CD4-positive, alpha-beta T cell (primary cell): ENCODE results near the gene MTHFD1L. TPM values are rescaled to one million over a fixed set of nuclear protein-coding genes. Genes with fewer than 3 reads are reported as not detected.
"Not testable (repeated sequence)": the region's sequence is repeated elsewhere in the genome, so short reads cannot be mapped to it uniquely, and the experiment has no call there.

Experiments
- ATAC-seq: fragments of 200-7000 bp; cut with Tn5 transposase; one replicate; pipeline ENCODE4 v1.10.0; 2022; ENCODE audit warnings: mild to moderate bottlenecking; ENCODE audit not compliant: poor library complexity
- CTCF ChIA-PET: fragments of 350-600 bp; sonication (Branson Sonifier 250); formaldehyde crosslinking; loops from one replicate; lab custom pipeline; 2021; ENCODE audit warnings: antibody characterized with exemption, inconsistent platforms; lab: Charles Lee
- POLR2A ChIA-PET: fragments of 350-600 bp; sonication (Branson Sonifier 250); formaldehyde crosslinking; loops from one replicate; lab custom pipeline; 2021; ENCODE audit warnings: antibody characterized with exemption, inconsistent platforms; lab: Charles Lee
- DNase-seq, 14 experiments: peaks; one replicate each; pipeline ENCODE4 v3.0.0-alpha.2; 2013 to 2020; ENCODE audit warnings: mixed read lengths in 2 of 14
- H3K27ac ChIP-seq, 2 donors: one replicate each; pipeline versions ENCODE4 v1.5.1 to v1.7.0; 2013; ENCODE audit warnings: low read length in 2 of 2, low read depth in 1 of 2, mild to moderate bottlenecking in 1 of 2
- H3K27me3 ChIP-seq, 2 experiments: 1 replicate in 1 of 2; 2 replicates in 1 of 2; pipeline versions ENCODE4 v1.6.1 to v1.7.0; 2013; ENCODE audit warnings: low read length in 2 of 2, control low read depth in 1 of 2, mild to moderate bottlenecking in 1 of 2, moderate library complexity in 1 of 2; ENCODE audit not compliant: insufficient read depth in 2 of 2, control insufficient read depth in 1 of 2
- H3K36me3 ChIP-seq: one replicate; pipeline ENCODE4 v1.6.1; 2013; ENCODE audit warnings: low read length, control low read depth; ENCODE audit not compliant: insufficient read depth
- H3K4me1 ChIP-seq: one replicate; pipeline ENCODE4 v1.6.1; 2013; ENCODE audit warnings: low read length, control low read depth; ENCODE audit not compliant: insufficient read depth
- H3K4me3 ChIP-seq: one replicate; pipeline ENCODE4 v1.5.1; 2013; ENCODE audit warnings: mild to moderate bottlenecking, low read length, moderate library complexity
- H3K9me3 ChIP-seq, 2 experiments: 1 replicate in 1 of 2; 2 replicates in 1 of 2; pipeline versions ENCODE4 v1.6.1 to v1.7.0; 2013; ENCODE audit warnings: low read length in 2 of 2, mild to moderate bottlenecking in 2 of 2, control low read depth in 1 of 2, moderate library complexity in 1 of 2; ENCODE audit not compliant: control insufficient read depth in 1 of 2, insufficient read depth in 1 of 2
- H3K27ac Mint-ChIP-seq: one replicate; pipeline ENCODE4 v1.8.0; 2020; ENCODE audit warnings: mixed read lengths
- H3K27me3 Mint-ChIP-seq: one replicate; pipeline ENCODE4 v1.8.0; 2021; ENCODE audit warnings: mixed read lengths
- H3K36me3 Mint-ChIP-seq: one replicate; pipeline ENCODE4 v1.8.0; 2021; ENCODE audit warnings: low read depth, mixed read lengths
- H3K4me1 Mint-ChIP-seq: one replicate; pipeline ENCODE4 v1.8.0; 2021; ENCODE audit warnings: low read depth, mixed read lengths
- H3K4me3 Mint-ChIP-seq: one replicate; pipeline ENCODE4 v1.8.0; 2020; ENCODE audit warnings: mild to moderate bottlenecking, mixed read lengths
- H3K9me3 Mint-ChIP-seq: one replicate; pipeline ENCODE4 v1.8.0; 2020; ENCODE audit warnings: mixed read lengths
- intact Hi-C, 2 experiments: fragments of 100-400 bp; cut with DNase I in 1 of 2; cut with micrococcal nuclease in 1 of 2; formaldehyde crosslinking; loops; one replicate each; pipeline versions ENCODE4 v1.15.1 to v1.9.0; 2023 to 2025; cut with DNase I, micrococcal nuclease
- total RNA-seq, 174 experiments: library from RNA in 2 of 174; stranded (reverse) in 2 of 174; gene quantifications; one replicate each; pipeline ENCODE4 v1.2.3 and lab custom pipeline; 2021 to 2026
- TF ChIP-seq, protein P1 (sequence below): fragments of 200-600 bp; IDR thresholded peaks from one replicate; pipeline ENCODE4 v1.8.0; 2022; ENCODE audit warnings: antibody characterized with exemption, mild to moderate bottlenecking

The MTHFD1L gene
- total RNA-seq, 2 experiments from 2014 or later = 8.8 to 9.7 TPM

DNA sequence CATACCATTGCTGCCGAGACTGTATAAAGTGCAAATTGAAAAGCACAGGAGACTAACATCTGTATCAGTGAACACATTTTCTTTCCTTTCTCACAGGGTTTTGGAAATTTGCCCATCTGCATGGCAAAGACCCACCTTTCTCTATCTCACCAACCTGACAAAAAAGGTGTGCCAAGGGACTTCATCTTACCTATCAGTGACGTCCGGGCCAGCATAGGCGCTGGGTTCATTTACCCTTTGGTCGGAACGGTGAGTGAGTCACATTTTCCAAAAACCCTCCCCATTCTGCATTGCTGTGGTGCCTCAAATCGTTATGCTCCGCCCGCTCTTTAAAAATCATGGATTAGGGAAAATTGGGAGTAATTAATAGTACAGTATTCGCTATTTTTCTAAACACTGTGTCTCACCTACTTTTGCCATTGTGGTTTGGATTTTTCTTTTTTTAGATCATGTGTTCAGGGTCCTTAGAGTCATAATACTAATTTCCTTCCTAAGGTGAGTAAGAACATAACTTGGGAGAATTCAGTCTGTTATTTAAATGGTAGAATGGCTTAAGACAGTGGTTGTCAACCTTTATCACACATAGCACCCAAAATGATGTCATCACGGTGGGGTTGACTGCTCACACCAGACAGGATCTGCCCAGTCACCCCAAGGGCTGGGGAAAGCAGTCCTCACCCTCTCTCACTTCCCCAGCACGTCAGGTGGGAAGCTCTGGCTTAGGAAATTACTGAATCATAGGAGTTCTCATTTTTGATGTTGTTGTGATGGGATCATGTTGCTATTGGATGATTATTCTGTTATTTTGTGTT lies 171.6 kb downstream of the MTHFD1L start:
- H3K4me1 Mint-ChIP-seq = no peaks in the 10 kb centered on the region
- no peak for ATAC-seq
- intact Hi-C loops = no loop called here
- Histone ChIP-seq H3K4me1 (no peaks in the 10 kb centered on the region), H3K4me3 (no peak overlapping the region), H3K36me3 (no peaks in the 10 kb centered on the region), H3K27me3 (no peaks in the 10 kb centered on the region), H3K9me3 (no peaks in the 10 kb centered on the region), H3K27ac (no peak overlapping the region)
- POLR2A ChIA-PET = no interaction called here
- peaks cover 20% of the 10 kb centered on the region for H3K36me3 Mint-ChIP-seq
- H3K9me3 Mint-ChIP-seq = no peaks in the 10 kb centered on the region
- peak in 2 of 14 experiments; percentile 51 to 67 for DNase-seq
- no peak overlapping the region for H3K4me3 Mint-ChIP-seq
- CTCF ChIA-PET = no interaction called here
- H3K27ac Mint-ChIP-seq = no peak overlapping the region
- TF ChIP-seq, protein P1, sequence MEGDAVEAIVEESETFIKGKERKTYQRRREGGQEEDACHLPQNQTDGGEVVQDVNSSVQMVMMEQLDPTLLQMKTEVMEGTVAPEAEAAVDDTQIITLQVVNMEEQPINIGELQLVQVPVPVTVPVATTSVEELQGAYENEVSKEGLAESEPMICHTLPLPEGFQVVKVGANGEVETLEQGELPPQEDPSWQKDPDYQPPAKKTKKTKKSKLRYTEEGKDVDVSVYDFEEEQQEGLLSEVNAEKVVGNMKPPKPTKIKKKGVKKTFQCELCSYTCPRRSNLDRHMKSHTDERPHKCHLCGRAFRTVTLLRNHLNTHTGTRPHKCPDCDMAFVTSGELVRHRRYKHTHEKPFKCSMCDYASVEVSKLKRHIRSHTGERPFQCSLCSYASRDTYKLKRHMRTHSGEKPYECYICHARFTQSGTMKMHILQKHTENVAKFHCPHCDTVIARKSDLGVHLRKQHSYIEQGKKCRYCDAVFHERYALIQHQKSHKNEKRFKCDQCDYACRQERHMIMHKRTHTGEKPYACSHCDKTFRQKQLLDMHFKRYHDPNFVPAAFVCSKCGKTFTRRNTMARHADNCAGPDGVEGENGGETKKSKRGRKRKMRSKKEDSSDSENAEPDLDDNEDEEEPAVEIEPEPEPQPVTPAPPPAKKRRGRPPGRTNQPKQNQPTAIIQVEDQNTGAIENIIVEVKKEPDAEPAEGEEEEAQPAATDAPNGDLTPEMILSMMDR = no peak
- no peaks in the 10 kb centered on the region for H3K27me3 Mint-ChIP-seq

- Mint-ChIP-seq H3K27ac (no peak overlapping the region), H3K27me3 (no peaks in the 10 kb centered on the region), H3K9me3 (no peaks in the 10 kb centered on the region), H3K4me3 (no peak overlapping the region), H3K4me1 (no peaks in the 10 kb centered on the region), H3K36me3 (peaks cover 20% of the 10 kb centered on the region)
- H3K36me3 ChIP-seq = no peaks in the 10 kb centered on the region
- POLR2A ChIA-PET = no interaction called here
- H3K4me1 ChIP-seq = no peaks in the 10 kb centered on the region
- H3K4me3 ChIP-seq = no peak overlapping the region
- H3K27ac ChIP-seq = no peak overlapping the region
- TF ChIP-seq, protein P1 = no peak
- intact Hi-C loops = no loop called here
- DNase-seq (no peak), ATAC-seq (no peak)
- H3K9me3 ChIP-seq = no peaks in the 10 kb centered on the region
- H3K27me3 ChIP-seq = no peaks in the 10 kb centered on the region
- CTCF ChIA-PET = no interaction called here
Observed at GRCh38 chr6:151038616-151039015, 173.1 kb downstream of the MTHFD1L start.

GRCh38 chr6:151040888-151041521 lies 175.5 kb downstream of the MTHFD1L start:
- ATAC-seq, intact Hi-C loops, H3K27ac ChIP-seq, H3K27ac Mint-ChIP-seq, H3K4me3 Mint-ChIP-seq, H3K4me3 ChIP-seq, H3K27me3 ChIP-seq, H3K4me1 ChIP-seq, CTCF ChIA-PET, H3K9me3 Mint-ChIP-seq, POLR2A ChIA-PET, H3K9me3 ChIP-seq, H3K27me3 Mint-ChIP-seq, H3K4me1 Mint-ChIP-seq, H3K36me3 ChIP-seq: not testable (repeated sequence)
- peaks cover 30% of the 10 kb centered on the region for H3K36me3 Mint-ChIP-seq
- peak in 3 of 14 experiments; percentile 22 to 73 (median 60) for DNase-seq
